ENCODE data around the gene MPL. TPM values are rescaled to one million over a fixed set of nuclear protein-coding genes. Genes with fewer than 3 reads are reported as not detected.

Gene MPL
- total and polyA plus RNA-seq, 9 donors = 0.35 to 2.6 (median 0.73) TPM; not detected in 1

DNA sequence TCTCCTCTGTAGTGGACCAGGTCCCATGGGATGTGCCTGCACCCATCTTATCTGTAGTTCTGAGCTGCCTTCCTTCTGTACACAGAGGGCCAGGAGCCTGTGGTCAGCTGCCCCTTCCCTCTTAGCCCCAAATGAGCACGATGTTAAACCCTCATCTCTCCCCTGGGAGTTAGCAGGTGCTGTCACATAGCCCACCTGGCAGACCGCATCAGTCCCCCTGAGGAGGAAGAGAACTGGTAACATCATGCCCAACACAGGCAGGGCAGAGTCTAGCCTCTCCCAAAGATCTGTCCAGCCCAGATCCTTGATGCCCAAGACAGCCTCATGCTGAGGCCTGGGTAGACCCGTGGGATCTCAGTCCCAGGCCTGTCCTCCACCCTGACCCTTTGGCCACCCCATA lies 32.2 kb upstream of the MPL start:
- intact Hi-C loops (cut with DNase I) = no loop called here
- no peaks in the 10 kb centered on the region for H3K36me3 ChIP-seq
- no peak overlapping the region for H3K4me3 ChIP-seq
- TF ChIP-seq POLR2A (IDR thresholded peaks at IDR 0.05) (no peak), EP300 (IDR thresholded peaks at IDR 0.05) (no peak)
- TF ChIP-seq, protein P1, sequence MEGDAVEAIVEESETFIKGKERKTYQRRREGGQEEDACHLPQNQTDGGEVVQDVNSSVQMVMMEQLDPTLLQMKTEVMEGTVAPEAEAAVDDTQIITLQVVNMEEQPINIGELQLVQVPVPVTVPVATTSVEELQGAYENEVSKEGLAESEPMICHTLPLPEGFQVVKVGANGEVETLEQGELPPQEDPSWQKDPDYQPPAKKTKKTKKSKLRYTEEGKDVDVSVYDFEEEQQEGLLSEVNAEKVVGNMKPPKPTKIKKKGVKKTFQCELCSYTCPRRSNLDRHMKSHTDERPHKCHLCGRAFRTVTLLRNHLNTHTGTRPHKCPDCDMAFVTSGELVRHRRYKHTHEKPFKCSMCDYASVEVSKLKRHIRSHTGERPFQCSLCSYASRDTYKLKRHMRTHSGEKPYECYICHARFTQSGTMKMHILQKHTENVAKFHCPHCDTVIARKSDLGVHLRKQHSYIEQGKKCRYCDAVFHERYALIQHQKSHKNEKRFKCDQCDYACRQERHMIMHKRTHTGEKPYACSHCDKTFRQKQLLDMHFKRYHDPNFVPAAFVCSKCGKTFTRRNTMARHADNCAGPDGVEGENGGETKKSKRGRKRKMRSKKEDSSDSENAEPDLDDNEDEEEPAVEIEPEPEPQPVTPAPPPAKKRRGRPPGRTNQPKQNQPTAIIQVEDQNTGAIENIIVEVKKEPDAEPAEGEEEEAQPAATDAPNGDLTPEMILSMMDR (IDR thresholded peaks at IDR 0.05) = no peak
- H3K9me3 ChIP-seq = no peaks in the 10 kb centered on the region
- WGBS, 3 donors = 79 to 90% (median 82%) methylated on average over 3 of the region's 3 CpGs
- DNase-seq = no peak
- peaks cover 2% of the 10 kb centered on the region for H3K4me1 ChIP-seq (ENCODE audit: insufficient read depth)
- H3K27me3 ChIP-seq = no peaks in the 10 kb centered on the region
- H3K27ac ChIP-seq = no peak overlapping the region

DNA sequence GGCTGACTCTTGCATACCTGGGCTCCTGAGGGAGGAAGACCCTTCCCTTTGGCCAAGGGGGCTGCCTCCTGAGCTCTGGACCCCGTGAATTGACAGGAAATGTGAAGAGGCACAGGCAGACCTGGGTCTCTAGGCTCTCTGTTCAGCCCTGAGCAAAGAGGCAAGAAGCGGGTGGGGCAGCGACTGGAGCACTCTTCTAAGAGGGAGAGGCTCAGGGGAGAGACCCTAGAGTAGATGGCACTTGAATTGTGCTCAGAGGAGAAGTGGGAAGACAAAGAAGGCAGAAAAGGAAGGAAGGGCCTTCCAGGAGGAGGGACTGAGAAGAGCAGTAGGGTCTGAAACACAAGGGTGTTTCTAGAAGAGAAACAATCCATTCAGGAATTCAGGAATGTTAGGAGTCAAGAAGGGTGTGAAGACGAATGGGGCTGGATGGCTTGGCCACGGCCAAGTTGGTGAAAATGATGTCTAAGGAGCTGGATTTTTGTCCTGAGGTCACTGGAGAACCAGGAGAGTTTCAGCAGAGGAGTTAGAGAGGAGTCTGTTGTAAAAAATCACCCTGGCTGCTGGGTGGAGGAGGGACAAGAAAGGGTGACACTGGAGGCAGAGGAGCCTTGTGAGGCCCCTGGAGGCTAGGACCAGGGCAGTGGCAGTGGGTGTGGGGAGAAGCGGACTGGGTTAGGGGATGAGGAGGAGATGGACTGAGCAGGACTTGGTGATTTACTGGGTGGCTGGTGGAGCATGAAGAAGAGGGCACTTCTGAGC lies 31.5 kb upstream of the MPL start:
- Histone ChIP-seq H3K27ac (no peak overlapping the region), H3K36me3 (no peaks in the 10 kb centered on the region), H3K27me3 (no peaks in the 10 kb centered on the region), H3K4me3 (no peak overlapping the region), H3K4me1 (ENCODE audit: insufficient read depth) (peaks cover 2% of the 10 kb centered on the region), H3K9me3 (no peaks in the 10 kb centered on the region)
- DNase-seq = no peak
- intact Hi-C loops (cut with DNase I) = no loop called here
- WGBS, 3 donors = 71 to 80% (median 75%) methylated on average over 6 of the region's 6 CpGs
- TF ChIP-seq EP300 (IDR thresholded peaks at IDR 0.05) (no peak), POLR2A (IDR thresholded peaks at IDR 0.05) (no peak)
- TF ChIP-seq, protein P1 (IDR thresholded peaks at IDR 0.05) = no peak

DNA sequence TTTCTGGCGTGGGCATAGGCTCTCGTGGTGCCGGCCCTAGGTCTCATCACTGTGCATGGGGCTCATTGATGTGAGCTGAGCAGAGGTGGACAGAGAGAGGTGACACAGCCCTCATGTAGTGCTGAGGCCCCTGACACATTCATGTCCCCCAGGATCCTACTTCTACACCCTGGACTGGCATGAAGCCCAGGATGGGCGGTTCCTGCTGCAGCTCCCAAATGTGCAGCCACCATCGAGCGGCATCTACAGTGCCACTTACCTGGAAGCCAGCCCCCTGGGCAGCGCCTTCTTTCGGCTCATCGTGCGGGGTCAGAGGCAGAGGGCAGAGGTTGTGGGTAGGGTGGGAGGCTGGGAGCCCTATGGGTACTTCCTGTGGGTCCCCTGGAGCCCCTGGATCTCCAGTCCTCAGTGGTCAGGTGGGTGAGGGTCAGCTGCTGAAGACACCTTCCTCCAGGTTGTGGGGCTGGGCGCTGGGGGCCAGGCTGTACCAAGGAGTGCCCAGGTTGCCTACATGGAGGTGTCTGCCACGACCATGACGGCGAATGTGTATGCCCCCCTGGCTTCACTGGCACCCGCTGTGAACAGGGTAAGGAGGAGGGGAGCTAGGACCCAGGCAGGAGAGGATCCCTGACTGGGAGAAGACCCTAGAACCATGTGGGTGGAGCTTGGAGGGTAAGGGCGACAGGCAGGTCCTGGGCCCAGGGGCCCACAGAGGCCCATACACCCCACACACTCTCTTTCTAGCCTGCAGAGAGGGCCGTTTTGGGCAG lies 30.7 kb upstream of the MPL start:
- 89 to 93% (median 91%) methylated on average over 15 to 17 of the region's 17 CpGs for WGBS, 3 donors
- TF ChIP-seq, protein P1 (IDR thresholded peaks at IDR 0.05) = no peak
- TF ChIP-seq POLR2A (IDR thresholded peaks at IDR 0.05) (no peak), EP300 (IDR thresholded peaks at IDR 0.05) (no peak)
- Histone ChIP-seq H3K27me3 (no peaks in the 10 kb centered on the region), H3K9me3 (no peaks in the 10 kb centered on the region), H3K4me1 (ENCODE audit: insufficient read depth) (peaks cover 2% of the 10 kb centered on the region), H3K4me3 (no peak overlapping the region), H3K27ac (no peak overlapping the region), H3K36me3 (no peaks in the 10 kb centered on the region)
- intact Hi-C loops (cut with DNase I) = no loop called here
- DNase-seq = no peak

DNA sequence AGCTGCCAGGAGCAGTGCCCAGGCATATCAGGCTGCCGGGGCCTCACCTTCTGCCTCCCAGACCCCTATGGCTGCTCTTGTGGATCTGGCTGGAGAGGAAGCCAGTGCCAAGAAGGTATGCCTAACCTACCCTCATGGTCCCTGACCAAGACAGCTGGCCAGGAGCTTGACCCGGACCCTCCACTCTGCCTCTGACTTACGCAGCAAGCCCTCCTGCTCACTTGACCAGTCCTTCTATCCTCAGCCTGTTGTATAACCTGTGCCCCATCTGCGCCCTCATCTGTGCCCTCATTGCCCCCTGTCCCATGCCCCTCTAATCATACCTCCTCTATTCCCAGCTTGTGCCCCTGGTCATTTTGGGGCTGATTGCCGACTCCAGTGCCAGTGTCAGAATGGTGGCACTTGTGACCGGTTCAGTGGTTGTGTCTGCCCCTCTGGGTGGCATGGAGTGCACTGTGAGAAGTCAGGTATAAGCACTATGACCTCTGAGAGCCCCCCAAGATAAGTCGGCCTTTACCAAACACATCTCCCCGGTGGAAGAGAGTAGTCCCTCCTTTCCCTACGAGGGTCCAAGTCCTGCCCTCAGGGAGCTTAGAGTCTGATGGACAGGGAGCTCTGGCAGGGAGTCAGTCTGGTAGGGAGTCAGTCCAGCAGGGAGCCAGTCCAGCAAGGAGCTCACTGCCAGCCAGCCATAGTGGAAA lies 30.0 kb upstream of the MPL start:
- TF ChIP-seq, protein P1 (IDR thresholded peaks at IDR 0.05) = no peak
- TF ChIP-seq POLR2A (IDR thresholded peaks at IDR 0.05) (no peak), EP300 (IDR thresholded peaks at IDR 0.05) (no peak)
- H3K4me3 ChIP-seq = no peak overlapping the region
- peaks cover 2% of the 10 kb centered on the region for H3K4me1 ChIP-seq (ENCODE audit: insufficient read depth)
- H3K36me3 ChIP-seq = no peaks in the 10 kb centered on the region
- 91 to 92% (median 92%) methylated on average over 8 to 9 of the region's 9 CpGs for WGBS, 3 donors
- no peak for DNase-seq
- intact Hi-C loops (cut with DNase I) = no loop called here
- H3K27ac ChIP-seq = no peak overlapping the region
- H3K9me3 ChIP-seq = no peaks in the 10 kb centered on the region
- no peaks in the 10 kb centered on the region for H3K27me3 ChIP-seq

All from ovary (tissue), 9 donors.